Measurements from ENCODE around the gene SELL.
"Not testable (repeated sequence)": the region's sequence is repeated elsewhere in the genome, so short reads cannot be mapped to it uniquely, and the experiment has no call there.

SELL gene

DNA sequence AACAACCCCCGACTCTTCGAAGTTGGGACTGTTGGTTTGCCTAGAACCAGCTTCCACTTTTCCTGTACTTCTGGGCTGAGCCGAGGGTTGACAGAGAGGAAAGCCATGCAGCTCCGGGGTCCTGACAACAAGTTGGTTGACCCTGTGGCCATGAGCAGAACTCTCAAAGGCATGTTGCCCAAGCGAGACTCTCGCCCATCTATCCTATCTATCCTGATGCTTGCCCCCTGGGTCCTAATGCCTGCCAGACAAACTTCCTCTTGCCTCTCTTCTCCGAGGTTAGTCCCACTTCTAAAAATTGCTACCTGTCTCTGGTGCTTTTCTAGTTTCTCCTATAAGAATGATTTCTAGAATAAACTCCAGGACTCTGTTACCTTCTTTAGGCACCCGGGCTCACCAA is 48.7 kb downstream of the SELL start:
- DNase-seq: not testable (repeated sequence)

DNA sequence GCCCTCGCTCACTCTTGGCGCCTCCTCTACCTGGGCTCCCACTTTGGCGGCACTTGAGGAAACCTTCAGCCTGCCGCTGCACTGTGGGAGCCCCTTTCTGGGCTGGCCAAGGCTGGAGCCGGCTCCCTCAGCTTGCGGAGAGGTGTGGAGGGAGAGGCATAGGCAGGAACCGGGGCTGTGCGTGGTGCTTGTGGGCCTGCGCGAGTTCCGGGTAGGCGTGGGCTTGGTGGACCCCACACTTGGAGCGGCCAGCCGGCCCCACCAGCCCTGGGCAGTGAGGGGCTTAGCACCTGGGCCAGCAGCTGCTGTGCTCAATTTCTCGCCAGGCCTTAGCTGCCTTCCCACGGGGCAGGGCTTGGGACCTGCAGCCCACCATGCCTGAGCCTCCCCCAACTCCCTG is 50.4 kb downstream of the SELL start:
- DNase-seq: not testable (repeated sequence)

DNA sequence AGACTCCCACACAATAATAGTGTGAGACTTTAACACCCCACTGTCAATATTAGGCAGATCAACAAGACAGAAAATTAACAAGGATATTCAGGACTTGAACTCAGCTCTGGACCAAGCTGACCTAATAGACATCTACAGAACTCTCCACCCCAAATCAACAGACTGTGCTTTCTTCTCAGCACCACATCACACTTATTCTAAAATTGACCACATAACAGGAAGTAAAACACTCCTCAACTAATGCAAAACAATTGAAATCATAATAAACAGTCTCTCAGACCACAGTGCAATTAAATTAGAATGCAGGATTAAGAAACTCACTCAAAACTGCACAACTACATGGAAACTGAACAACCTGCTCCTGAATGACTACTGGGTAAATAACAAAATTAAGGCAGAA is 52.6 kb downstream of the SELL start:
- DNase-seq: not testable (repeated sequence)

DNA sequence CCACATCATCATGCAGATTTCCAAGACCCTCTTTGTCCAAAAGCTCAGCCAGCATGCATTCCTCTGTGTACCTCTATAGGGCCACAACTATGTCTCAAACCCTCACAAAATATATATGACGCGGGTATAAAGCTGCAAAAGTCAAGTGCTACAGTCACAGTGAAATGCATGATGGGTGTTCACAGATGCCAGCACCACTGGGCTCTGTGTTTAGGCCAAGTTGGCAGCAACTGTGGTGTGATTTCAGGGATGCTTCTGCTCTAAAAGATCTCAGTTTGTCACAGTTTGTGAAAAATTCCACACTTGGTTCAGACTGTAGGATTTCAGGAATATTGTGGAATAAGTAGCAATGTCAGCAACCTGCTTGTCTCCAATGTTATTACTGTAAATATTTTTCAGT is 57.5 kb downstream of the SELL start:
- no peak for DNase-seq

DNA sequence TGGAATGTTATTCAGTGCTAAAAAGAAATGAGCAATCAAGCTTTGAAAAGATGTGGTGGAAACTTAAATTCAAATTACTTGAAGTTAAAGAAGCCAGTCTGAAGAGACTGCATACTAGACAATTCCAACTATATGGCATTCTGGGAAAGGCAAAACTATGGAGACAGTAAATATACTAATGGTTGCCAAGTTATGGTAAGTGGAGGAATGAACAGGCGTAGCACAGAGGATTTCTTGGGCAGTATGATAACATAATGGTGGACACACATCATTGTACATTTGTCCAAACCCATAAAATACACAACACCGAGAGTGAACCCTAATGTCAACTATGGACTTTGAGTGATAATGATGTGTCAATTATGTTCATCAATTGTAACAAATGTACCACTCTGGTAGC is 60.4 kb downstream of the SELL start:
- DNase-seq: no peak

DNA sequence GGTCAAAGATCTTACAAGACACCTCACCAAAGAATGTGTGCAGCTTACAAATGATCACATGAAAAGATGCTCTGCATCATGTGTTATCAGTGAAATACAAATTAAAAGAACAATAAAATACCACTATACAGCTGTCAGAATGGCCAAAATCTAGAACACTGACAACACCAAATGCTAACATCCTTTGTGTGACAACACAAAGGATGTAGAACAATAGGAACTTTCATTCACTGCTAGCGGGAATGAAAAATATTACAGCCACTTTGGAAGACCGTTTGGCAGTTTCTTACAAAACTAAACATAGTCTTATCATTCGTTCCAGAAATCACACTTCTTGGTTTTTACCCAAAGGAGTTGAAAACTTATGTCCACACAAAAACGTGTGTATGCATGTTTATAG is 60.9 kb downstream of the SELL start:
- no peak for DNase-seq

DNA sequence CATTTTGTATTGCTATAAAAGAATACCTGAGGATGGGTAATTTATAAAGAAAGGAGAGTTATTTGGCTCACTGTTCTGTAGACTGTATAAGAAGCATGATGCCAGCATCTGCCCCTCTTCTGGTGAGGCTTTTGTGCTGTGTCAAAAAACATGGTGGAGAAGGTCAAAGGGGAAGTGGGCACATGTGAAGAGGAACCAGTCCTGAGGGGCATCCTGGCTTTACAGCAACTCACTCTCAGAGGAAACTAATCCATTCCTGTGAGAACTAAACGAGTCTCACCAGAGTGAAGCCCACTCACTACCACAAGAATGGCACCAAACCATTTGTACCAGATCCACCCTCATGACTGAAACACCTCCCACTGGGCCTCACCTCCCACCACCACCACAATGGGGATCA is 62.7 kb downstream of the SELL start:
- no peak for DNase-seq

DNA sequence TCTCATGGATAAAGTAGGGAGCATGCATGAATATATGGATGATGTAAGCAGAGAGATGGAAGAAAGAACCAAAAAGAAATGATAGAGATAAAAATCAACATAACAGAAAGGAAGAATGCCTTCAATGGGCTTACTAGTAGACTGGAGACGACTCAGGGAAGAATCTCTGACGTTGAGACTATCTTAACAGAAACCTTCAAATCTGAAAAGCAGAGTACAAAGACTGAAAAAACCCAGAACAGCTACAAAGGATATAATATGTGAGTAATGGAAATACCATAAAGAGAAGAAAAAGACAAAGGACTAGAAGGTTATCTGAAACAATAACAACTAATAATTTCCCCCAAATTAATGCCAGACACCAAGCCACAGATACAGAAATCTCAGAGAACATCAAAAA is 63.2 kb downstream of the SELL start:
- DNase-seq: no peak

DNA sequence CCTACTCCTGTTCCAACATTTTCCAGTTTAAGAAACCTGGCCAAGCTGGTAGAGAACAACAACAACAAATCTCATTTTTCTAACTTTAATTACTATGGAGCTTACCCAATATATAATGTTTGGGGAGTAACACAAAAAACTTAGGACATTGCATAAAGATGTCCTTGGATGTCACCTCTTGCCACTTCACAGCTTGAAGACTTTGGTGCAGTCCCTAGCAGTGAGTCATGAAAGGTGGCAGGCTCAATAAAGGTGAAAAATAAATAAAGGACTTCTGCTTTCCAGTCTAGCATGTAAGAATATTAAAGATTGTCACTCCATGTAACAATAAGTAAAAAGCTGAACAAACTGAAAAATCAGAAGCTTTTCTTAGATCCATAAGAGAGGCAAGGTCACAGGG is 63.9 kb downstream of the SELL start:
- no peak for DNase-seq

DNA sequence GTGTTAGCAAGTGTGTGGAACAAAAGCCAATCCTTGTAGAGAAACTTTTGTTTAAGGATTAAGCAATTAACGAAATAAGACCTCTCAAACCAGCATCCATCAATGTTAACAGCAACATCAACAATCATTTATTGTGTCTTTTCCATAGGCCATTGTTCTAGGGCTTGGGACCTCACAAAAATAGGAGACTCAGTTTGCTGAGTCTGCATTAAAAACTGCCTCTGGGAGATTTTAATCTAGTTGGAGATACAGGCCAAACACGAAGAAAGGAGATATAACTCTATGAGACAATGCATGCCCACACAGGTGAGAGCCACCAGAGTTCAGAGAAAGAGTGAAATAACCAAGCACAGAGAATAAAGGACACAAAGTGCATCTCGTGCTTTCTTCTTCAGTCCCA is 67.1 kb downstream of the SELL start:
- DNase-seq: no peak

Data from activated CD4-positive, alpha-beta T cell treated with anti-CD3 and anti-CD28 coated beads, Interleukin-2, Interleukin-6, amounts not matched to agents 100 ng/mL and 50 ng/mL, durations not matched to agents 16 hours and 8 hours (primary cell).